ENCODE results near the gene PARP12.

PARP12 gene

GRCh38 chr7:140048989-140049338 lies 13.8 kb downstream of the PARP12 start:
- DNase-seq (ENCODE audit: low read depth): no peak
- no peak overlapping the region for H3K4me3 ChIP-seq (ENCODE audit: control insufficient read depth, low read depth, low read length)
- TF ChIP-seq, protein P1, sequence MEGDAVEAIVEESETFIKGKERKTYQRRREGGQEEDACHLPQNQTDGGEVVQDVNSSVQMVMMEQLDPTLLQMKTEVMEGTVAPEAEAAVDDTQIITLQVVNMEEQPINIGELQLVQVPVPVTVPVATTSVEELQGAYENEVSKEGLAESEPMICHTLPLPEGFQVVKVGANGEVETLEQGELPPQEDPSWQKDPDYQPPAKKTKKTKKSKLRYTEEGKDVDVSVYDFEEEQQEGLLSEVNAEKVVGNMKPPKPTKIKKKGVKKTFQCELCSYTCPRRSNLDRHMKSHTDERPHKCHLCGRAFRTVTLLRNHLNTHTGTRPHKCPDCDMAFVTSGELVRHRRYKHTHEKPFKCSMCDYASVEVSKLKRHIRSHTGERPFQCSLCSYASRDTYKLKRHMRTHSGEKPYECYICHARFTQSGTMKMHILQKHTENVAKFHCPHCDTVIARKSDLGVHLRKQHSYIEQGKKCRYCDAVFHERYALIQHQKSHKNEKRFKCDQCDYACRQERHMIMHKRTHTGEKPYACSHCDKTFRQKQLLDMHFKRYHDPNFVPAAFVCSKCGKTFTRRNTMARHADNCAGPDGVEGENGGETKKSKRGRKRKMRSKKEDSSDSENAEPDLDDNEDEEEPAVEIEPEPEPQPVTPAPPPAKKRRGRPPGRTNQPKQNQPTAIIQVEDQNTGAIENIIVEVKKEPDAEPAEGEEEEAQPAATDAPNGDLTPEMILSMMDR (IDR thresholded peaks at IDR 0.05; ENCODE audit: control insufficient read depth, insufficient read depth, low read depth, low read length, missing control alignments): no peak

DNA sequence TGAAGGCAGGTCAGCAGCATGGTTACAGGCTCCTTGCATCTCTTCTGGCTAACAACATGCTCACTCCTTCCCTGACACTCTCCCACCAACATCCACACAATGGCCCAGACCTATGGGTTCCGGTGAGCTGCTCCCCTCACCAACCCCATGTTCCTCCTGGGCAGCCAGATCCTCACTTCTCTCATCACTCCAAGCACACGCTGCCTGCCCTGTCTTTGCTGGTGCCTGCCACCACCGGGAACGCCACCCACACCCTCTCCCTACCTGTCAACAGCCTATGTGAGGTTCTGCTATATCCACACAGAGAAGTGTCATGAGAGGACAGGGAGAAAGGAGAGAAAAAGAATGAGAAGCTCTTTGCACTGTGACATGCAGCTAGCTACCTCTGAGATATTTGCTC lies 14.6 kb downstream of the PARP12 start:
- H3K4me3 ChIP-seq (ENCODE audit: control insufficient read depth, low read depth, low read length): no peak overlapping the region
- TF ChIP-seq, protein P1 (IDR thresholded peaks at IDR 0.05; ENCODE audit: control insufficient read depth, insufficient read depth, low read depth, low read length, missing control alignments): no peak
- no peak for DNase-seq (ENCODE audit: low read depth)

DNA sequence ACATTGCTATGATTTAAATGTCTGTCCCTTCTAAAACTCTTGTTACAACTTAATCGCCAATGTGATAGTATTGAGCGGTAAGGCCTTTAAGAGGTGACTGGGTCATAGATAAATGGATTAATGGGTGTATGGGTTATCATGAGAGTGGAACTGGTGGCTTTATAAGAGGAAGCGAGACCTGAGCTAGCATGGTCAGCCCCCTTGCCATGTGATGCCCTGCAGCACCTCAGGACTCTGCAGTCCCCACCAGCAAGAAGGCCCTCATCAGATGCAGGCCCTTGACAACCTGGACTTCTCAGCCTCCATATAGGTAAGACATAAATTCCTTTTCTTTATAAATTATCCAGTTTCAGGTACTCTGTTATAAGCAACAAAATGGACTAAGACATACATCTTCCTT lies 15.6 kb downstream of the PARP12 start:
- H3K4me3 ChIP-seq (ENCODE audit: control insufficient read depth, low read depth, low read length): no peak overlapping the region
- no peak for DNase-seq (ENCODE audit: low read depth)
- TF ChIP-seq, protein P1 (IDR thresholded peaks at IDR 0.05; ENCODE audit: control insufficient read depth, insufficient read depth, low read depth, low read length, missing control alignments): no peak

GRCh38 chr7:140045697-140046096 lies 17.1 kb downstream of the PARP12 start:
- DNase-seq (ENCODE audit: low read depth): no peak
- H3K4me3 ChIP-seq (ENCODE audit: control insufficient read depth, low read depth, low read length): no peak overlapping the region
- TF ChIP-seq, protein P1 (IDR thresholded peaks at IDR 0.05; ENCODE audit: control insufficient read depth, insufficient read depth, low read depth, low read length, missing control alignments): no peak

GRCh38 chr7:140044251-140044650 lies 18.5 kb downstream of the PARP12 start:
- no peak overlapping the region for H3K4me3 ChIP-seq (ENCODE audit: control insufficient read depth, low read depth, low read length)
- TF ChIP-seq, protein P1 (IDR thresholded peaks at IDR 0.05; ENCODE audit: control insufficient read depth, insufficient read depth, low read depth, low read length, missing control alignments): no peak

GRCh38 chr7:140042386-140042670 lies 20.4 kb downstream of the PARP12 start:
- TF ChIP-seq, protein P1 (IDR thresholded peaks at IDR 0.05; ENCODE audit: control insufficient read depth, insufficient read depth, low read depth, low read length, missing control alignments): no peak
- DNase-seq (ENCODE audit: low read depth): no peak
- H3K4me3 ChIP-seq (ENCODE audit: control insufficient read depth, low read depth, low read length): no peak overlapping the region

More at GRCh38 chr7:140044251-140044650, 18.5 kb downstream of the PARP12 start:
- no peak for DNase-seq (ENCODE audit: low read depth)

All from AG09309 (cell line).